WERI-Rb-1 (cell line): Measurements from ENCODE around the gene FEM1B.

Source experiments
- DNase-seq: peaks from one replicate; pipeline ENCODE4 v3.0.0-alpha.2; 2020
- H3K27ac ChIP-seq: fragments of 250-450 bp; sonication (Bioruptor Pico); 2 replicates; pipeline ENCODE4 v1.5.1; 2020; ENCODE audit warnings: mild to moderate bottlenecking, moderate library complexity
- H3K27me3 ChIP-seq: fragments of 250-450 bp; sonication (Bioruptor Pico); 2 replicates; pipeline ENCODE4 v1.5.1; 2021; ENCODE audit warnings: mild to moderate bottlenecking, low read depth, moderate library complexity; ENCODE audit not compliant: insufficient read depth, severe bottlenecking
- H3K36me3 ChIP-seq: fragments of 250-450 bp; sonication (Bioruptor Pico); 2 replicates; pipeline ENCODE4 v1.5.1; 2020; ENCODE audit warnings: mild to moderate bottlenecking, moderate library complexity
- H3K4me3 ChIP-seq: 2 replicates; pipeline ENCODE4 v1.5.1; 2011; ENCODE audit warnings: low read depth, mild to moderate bottlenecking, control low read depth, low read length
- H3K9me3 ChIP-seq: fragments of 250-450 bp; sonication (Bioruptor Pico); 2 replicates; pipeline ENCODE4 v1.5.1; 2021; ENCODE audit warnings: mild to moderate bottlenecking, moderate library complexity; ENCODE audit not compliant: severe bottlenecking
- TF ChIP-seq, protein P1 (sequence below): IDR thresholded peaks from 2 replicates; pipeline ENCODE4 v1.5.1; 2011; ENCODE audit warnings: low read depth, mild to moderate bottlenecking, control low read depth, inconsistent platforms, low read length

FEM1B gene

DNA sequence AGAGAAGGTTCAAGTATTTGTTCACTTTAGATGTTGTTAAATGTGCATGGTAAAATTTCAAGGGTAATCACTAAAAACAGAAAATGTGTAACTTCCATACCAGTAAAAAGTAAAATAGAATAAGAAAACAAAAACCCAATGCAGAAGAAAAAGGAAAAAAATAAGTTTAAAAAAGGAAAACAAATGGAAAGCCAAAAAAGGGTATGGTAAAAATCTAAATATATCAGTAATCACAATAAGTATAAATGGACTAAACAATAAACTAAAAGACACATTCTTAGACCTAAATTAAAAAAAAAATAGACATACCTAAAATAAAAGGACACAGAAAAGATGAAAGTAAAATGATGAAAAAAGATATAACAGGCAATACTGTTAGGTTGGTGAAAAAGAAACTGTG is 38.5 kb upstream of the FEM1B start:
- no peak for DNase-seq
- Histone ChIP-seq H3K36me3 (no peaks in the 10 kb centered on the region), H3K27me3 (no peaks in the 10 kb centered on the region), H3K4me3 (no peak overlapping the region), H3K9me3 (peaks cover 6% of the 10 kb centered on the region), H3K27ac (no peak overlapping the region)
- TF ChIP-seq, protein P1, sequence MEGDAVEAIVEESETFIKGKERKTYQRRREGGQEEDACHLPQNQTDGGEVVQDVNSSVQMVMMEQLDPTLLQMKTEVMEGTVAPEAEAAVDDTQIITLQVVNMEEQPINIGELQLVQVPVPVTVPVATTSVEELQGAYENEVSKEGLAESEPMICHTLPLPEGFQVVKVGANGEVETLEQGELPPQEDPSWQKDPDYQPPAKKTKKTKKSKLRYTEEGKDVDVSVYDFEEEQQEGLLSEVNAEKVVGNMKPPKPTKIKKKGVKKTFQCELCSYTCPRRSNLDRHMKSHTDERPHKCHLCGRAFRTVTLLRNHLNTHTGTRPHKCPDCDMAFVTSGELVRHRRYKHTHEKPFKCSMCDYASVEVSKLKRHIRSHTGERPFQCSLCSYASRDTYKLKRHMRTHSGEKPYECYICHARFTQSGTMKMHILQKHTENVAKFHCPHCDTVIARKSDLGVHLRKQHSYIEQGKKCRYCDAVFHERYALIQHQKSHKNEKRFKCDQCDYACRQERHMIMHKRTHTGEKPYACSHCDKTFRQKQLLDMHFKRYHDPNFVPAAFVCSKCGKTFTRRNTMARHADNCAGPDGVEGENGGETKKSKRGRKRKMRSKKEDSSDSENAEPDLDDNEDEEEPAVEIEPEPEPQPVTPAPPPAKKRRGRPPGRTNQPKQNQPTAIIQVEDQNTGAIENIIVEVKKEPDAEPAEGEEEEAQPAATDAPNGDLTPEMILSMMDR = no peak

GRCh38 chr15:68241088-68241935 is 36.2 kb upstream of the FEM1B start:
- DNase-seq = no peak
- Histone ChIP-seq H3K9me3 (peaks cover 6% of the 10 kb centered on the region), H3K36me3 (no peaks in the 10 kb centered on the region), H3K27ac (no peak overlapping the region), H3K4me3 (no peak overlapping the region), H3K27me3 (no peaks in the 10 kb centered on the region)
- TF ChIP-seq, protein P1 = no peak

DNA sequence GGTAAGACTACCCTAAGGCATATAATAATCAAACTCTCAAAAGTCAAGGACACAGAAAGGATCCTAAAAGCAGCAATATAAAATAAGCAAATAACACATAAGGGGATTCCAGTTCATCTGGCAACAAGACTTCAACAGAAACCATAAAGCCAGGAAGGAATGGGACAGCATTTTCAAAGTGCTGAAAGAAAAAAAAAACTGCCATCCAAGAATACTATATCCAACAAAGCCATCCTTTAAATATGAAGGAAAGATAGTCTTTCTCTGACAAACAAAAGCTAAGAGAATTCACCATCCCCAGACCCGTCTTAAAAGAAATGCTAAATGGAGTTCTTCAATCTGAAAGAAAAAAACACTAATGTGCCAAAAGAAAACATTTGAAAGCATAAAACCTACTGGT is 33.3 kb upstream of the FEM1B start:
- H3K27me3 ChIP-seq = no peaks in the 10 kb centered on the region
- no peak overlapping the region for H3K4me3 ChIP-seq
- TF ChIP-seq, protein P1 = no peak
- no peak for DNase-seq
- peaks cover 6% of the 10 kb centered on the region for H3K9me3 ChIP-seq
- H3K27ac ChIP-seq = no peak overlapping the region
- H3K36me3 ChIP-seq = no peaks in the 10 kb centered on the region

GRCh38 chr15:68249058-68249713 is 28.4 kb upstream of the FEM1B start:
- TF ChIP-seq, protein P1 = no peak
- no peak for DNase-seq
- Histone ChIP-seq H3K36me3 (no peaks in the 10 kb centered on the region), H3K4me3 (no peak overlapping the region), H3K27me3 (no peaks in the 10 kb centered on the region), H3K27ac (no peak overlapping the region), H3K9me3 (peaks cover 7% of the 10 kb centered on the region)

DNA sequence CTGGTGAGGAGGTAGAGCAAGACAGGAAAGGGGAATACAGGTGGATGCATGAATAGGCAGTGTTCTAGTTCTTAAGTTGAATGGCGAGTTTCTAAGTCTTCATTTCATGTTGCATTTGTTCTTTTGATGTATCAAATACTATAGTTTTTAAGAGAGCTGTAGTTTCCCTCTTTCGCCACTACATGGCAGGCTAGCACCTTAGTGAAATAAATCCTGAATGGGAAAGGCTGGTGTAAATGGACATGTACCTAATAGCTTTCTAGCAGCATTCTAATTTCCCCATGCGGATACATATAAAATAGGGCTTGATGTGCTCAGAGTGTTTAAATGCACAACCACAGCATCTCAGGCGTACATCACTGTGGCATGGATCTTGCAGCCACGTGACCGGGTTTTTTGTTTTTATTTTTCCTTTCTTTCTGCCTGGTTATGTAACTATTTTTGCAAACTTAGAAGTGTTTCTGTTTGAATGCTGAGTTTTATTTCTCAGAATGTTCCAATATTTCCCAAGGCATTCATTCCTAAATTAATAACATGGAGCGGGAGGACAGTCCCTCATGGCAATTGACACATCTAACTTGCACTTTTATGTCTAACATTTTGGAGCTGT is 24.5 kb upstream of the FEM1B start:
- Histone ChIP-seq H3K27me3 (no peaks in the 10 kb centered on the region), H3K36me3 (no peaks in the 10 kb centered on the region), H3K9me3 (peaks cover 7% of the 10 kb centered on the region), H3K4me3 (no peak overlapping the region), H3K27ac (no peak overlapping the region)
- DNase-seq = peak; percentile 49
- TF ChIP-seq, protein P1 = peak; percentile 59
